H9 (cell line): ENCODE results near the gene CXorf65. TPM values are rescaled to one million over a fixed set of nuclear protein-coding genes. Genes with fewer than 3 reads are reported as not detected.

ENCODE experiments used
- DNase-seq: peaks from one replicate; pipeline ENCODE4 v3.0.0-alpha.2; 2017
- H2AFZ ChIP-seq: one replicate; pipeline ENCODE4 v1.6.1; 2013; ENCODE audit warnings: mild to moderate bottlenecking, low read length, control low read depth, moderate library complexity
- H2AK5ac ChIP-seq: 2 replicates; pipeline ENCODE4 v1.6.1; 2013; ENCODE audit warnings: low read length, control low read depth, mixed read lengths; ENCODE audit not compliant: insufficient read length
- H2BK120ac ChIP-seq: one replicate; pipeline ENCODE4 v1.6.1; 2013; ENCODE audit warnings: low read depth, mild to moderate bottlenecking, low read length, control low read depth, inconsistent platforms; ENCODE audit not compliant: poor library complexity, severe bottlenecking
- H2BK12ac ChIP-seq: 2 replicates; pipeline ENCODE4 v1.6.1; 2013; ENCODE audit warnings: low read length, control low read depth, mixed read lengths, low read depth; ENCODE audit not compliant: insufficient read length
- H2BK15ac ChIP-seq: 2 replicates; pipeline ENCODE4 v1.6.1; 2013; ENCODE audit warnings: low read depth, low read length, control low read depth
- H2BK20ac ChIP-seq: one replicate; pipeline ENCODE4 v1.6.1; 2013; ENCODE audit warnings: low read depth, mild to moderate bottlenecking, low read length, control low read depth, inconsistent platforms; ENCODE audit not compliant: poor library complexity, severe bottlenecking
- H2BK5ac ChIP-seq: 2 replicates; pipeline ENCODE4 v1.6.1; 2013; ENCODE audit warnings: low read length, control low read depth, mixed read lengths; ENCODE audit not compliant: insufficient read length
- H3K14ac ChIP-seq: 2 replicates; pipeline ENCODE4 v1.6.1; 2013; ENCODE audit warnings: low read length, control low read depth; ENCODE audit not compliant: insufficient read depth
- H3K18ac ChIP-seq: 2 replicates; pipeline ENCODE4 v1.6.1; 2013; ENCODE audit warnings: low read depth, mild to moderate bottlenecking, mixed read lengths, low read length, control low read depth; ENCODE audit not compliant: insufficient read length
- H3K23ac ChIP-seq: 2 replicates; pipeline ENCODE4 v1.6.1; 2013; ENCODE audit warnings: low read length, control low read depth, mixed read lengths, low read depth; ENCODE audit not compliant: insufficient read length
- H3K23me2 ChIP-seq: 2 replicates; pipeline ENCODE4 v1.6.1; 2013; ENCODE audit warnings: low read depth, mild to moderate bottlenecking, mixed read lengths, low read length, control low read depth; ENCODE audit not compliant: insufficient read length, poor library complexity, severe bottlenecking
- H3K27ac ChIP-seq: 2 replicates; pipeline ENCODE4 v1.5.1; 2013; ENCODE audit warnings: low read length, control low read depth, mixed read lengths, low read depth; ENCODE audit not compliant: insufficient read length
- H3K27me3 ChIP-seq: 2 replicates; pipeline ENCODE4 v1.6.1; 2013; ENCODE audit warnings: low read length, control low read depth, inconsistent platforms; ENCODE audit not compliant: insufficient read depth
- H3K4ac ChIP-seq: 2 replicates; pipeline ENCODE4 v1.6.1; 2013; ENCODE audit warnings: low read depth, mild to moderate bottlenecking, control low read depth, inconsistent platforms, low read length, moderate library complexity
- H3K4me1 ChIP-seq: 2 replicates; pipeline ENCODE4 v1.6.1; 2013; ENCODE audit warnings: low read length, control low read depth, inconsistent platforms; ENCODE audit not compliant: insufficient read depth
- H3K4me2 ChIP-seq: 2 replicates; pipeline ENCODE4 v1.6.1; 2013; ENCODE audit warnings: low read length, control low read depth, mixed read lengths; ENCODE audit not compliant: insufficient read length, insufficient read depth
- H3K56ac ChIP-seq: 2 replicates; pipeline ENCODE4 v1.6.1; 2013; ENCODE audit warnings: low read depth, mild to moderate bottlenecking, mixed read lengths, low read length, control low read depth; ENCODE audit not compliant: insufficient read length
- H3K79me1 ChIP-seq: 2 replicates; pipeline ENCODE4 v1.6.1; 2013; ENCODE audit warnings: low read depth, mild to moderate bottlenecking, moderate library complexity, low read length, control low read depth, inconsistent platforms; ENCODE audit not compliant: insufficient read depth, poor library complexity, severe bottlenecking
- H3K79me2 ChIP-seq: 2 replicates; pipeline ENCODE4 v1.6.1; 2013; ENCODE audit warnings: low read length, control low read depth, inconsistent platforms; ENCODE audit not compliant: insufficient read depth
- H3K9ac ChIP-seq: 2 replicates; pipeline ENCODE4 v1.6.1; 2013; ENCODE audit warnings: low read length, control low read depth, mixed read lengths; ENCODE audit not compliant: insufficient read length; ENCODE audit errors: extremely low read depth
- H3K9me3 ChIP-seq: one replicate; pipeline ENCODE4 v1.6.1; 2013; ENCODE audit warnings: low read depth, low read length, inconsistent platforms; ENCODE audit not compliant: control insufficient read depth
- H3T11ph ChIP-seq: one replicate; pipeline ENCODE4 v1.6.1; 2013; ENCODE audit warnings: mild to moderate bottlenecking, low read length, control low read depth, inconsistent platforms
- H4K20me1 ChIP-seq: one replicate; pipeline ENCODE4 v1.6.1; 2013; ENCODE audit not compliant: control insufficient read depth, insufficient read length, insufficient read depth
- H4K5ac ChIP-seq: 2 replicates; pipeline ENCODE4 v1.6.1; 2013; ENCODE audit warnings: low read depth, mild to moderate bottlenecking, mixed read lengths, low read length, control low read depth; ENCODE audit not compliant: insufficient read length
- H4K8ac ChIP-seq: replicated peaks from 2 replicates; pipeline ENCODE4 v1.6.1; 2013; ENCODE audit warnings: low read length, control low read depth, mixed read lengths, low read depth; ENCODE audit not compliant: insufficient read length
- H4K91ac ChIP-seq: 2 replicates; pipeline ENCODE4 v1.6.1; 2013; ENCODE audit warnings: low read depth, mild to moderate bottlenecking, moderate library complexity, mixed read lengths, low read length, control low read depth; ENCODE audit not compliant: insufficient read length
- H3K27ac Mint-ChIP-seq, 3 experiments: 2 replicates in 2 of 3; 3 replicates in 1 of 3; pipeline ENCODE4 v1.8.0; 2020 to 2021; ENCODE audit warnings: mixed read lengths in 3 of 3, mild to moderate bottlenecking in 1 of 3, moderate library complexity in 1 of 3
- H3K27me3 Mint-ChIP-seq: 2 replicates; pipeline ENCODE4 v1.8.0; 2021; ENCODE audit warnings: low read depth, mild to moderate bottlenecking, moderate library complexity, mixed read lengths
- H3K36me3 Mint-ChIP-seq, 3 experiments: 2 replicates in 2 of 3; 3 replicates in 1 of 3; pipeline ENCODE4 v1.8.0; 2020 to 2021; ENCODE audit warnings: low read depth in 3 of 3, mixed read lengths in 3 of 3; ENCODE audit not compliant: insufficient read depth in 1 of 3
- H3K4me1 Mint-ChIP-seq, 2 experiments: 2 replicates each; pipeline ENCODE4 v1.8.0; 2020; ENCODE audit warnings: mixed read lengths in 2 of 2
- H3K4me3 Mint-ChIP-seq, 2 experiments: 2 replicates in 1 of 2; 3 replicates in 1 of 2; pipeline ENCODE4 v1.8.0; 2020 to 2021; ENCODE audit warnings: mild to moderate bottlenecking in 2 of 2, mixed read lengths in 2 of 2, moderate library complexity in 1 of 2
- H3K9me3 Mint-ChIP-seq, 2 experiments: 2 replicates in 1 of 2; 3 replicates in 1 of 2; pipeline ENCODE4 v1.8.0; 2020; ENCODE audit warnings: mild to moderate bottlenecking in 2 of 2, mixed read lengths in 2 of 2, moderate library complexity in 1 of 2
- WGBS: extraction: QIAGEN DNeasy Blood & Tissue Kit; methylation state at CpG from one replicate; pipeline ENCODE4 v1.1.7; 2013; ENCODE audit warnings: missing lambda C conversion rate, low lambda C conversion rate, mixed read lengths; ENCODE audit not compliant: insufficient read length; ENCODE audit errors: extremely low coverage; 5-methylcytosine and 5-hydroxymethylcytosine counted together
- total RNA-seq: library from RNA; stranded (reverse); gene quantifications from 2 replicates; pipeline ENCODE4 v1.2.1, GENCODE V29; 2021
- TF ChIP-seq, protein P1 (sequence below): fragments of 200-600 bp; sonication (generic); conservative IDR thresholded peaks from 3 replicates; pipeline ENCODE4 v1.8.0; 2021; ENCODE audit warnings: antibody characterized with exemption, mild to moderate bottlenecking

The CXorf65 gene
- total RNA-seq, 1 experiment from 2014 or later: not detected

DNA sequence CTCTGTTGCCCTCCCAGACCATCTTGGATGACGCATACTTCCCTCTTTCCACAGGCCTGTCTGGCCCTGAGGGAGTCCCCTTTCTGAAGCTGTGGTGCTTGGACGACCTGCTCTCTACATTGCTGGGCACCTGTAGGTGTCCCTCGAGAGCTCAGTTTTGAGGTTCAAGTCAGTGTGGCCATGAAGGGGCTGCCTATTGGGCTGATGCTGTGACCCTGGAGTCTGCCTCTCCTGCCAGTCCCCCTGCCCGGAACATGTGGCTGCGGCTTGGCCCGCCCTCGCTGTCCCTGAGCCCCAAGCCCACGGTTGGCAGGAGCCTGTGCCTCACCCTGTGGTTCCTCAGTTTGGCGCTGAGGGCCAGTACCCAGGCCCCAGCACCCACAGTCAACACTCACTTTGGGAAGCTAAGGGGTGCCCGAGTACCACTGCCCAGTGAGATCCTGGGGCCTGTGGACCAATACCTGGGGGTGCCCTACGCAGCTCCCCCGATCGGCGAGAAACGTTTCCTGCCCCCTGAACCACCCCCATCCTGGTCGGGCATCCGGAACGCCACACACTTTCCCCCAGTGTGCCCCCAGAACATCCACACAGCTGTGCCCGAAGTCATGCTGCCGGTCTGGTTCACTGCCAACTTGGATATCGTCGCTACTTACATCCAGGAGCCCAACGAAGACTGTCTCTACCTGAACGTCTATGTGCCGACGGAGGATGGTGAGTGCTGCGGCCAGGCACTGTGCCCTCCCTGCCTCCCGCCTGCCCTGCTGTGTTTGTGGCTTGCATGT lies 41.1 kb upstream of the CXorf65 start:
- H3K36me3 Mint-ChIP-seq: peaks cover 6 to 16% (median 10%) of the 10 kb centered on the region in 3 experiments; a peak in 4 of 7 replicates
- H3K4ac ChIP-seq: no peak overlapping the region
- no peak for DNase-seq
- peaks cover 27% of the 10 kb centered on the region for H3K9me3 ChIP-seq
- H3K27ac ChIP-seq: no peak overlapping the region
- H3K23me2 ChIP-seq: peaks cover 6% of the 10 kb centered on the region
- peaks cover 15 to 19% of the 10 kb centered on the region in 2 experiments for H3K4me1 Mint-ChIP-seq
- no peak overlapping the region for H3K4me2 ChIP-seq
- H3K56ac ChIP-seq: no peak overlapping the region
- no peak overlapping the region; the same call in 1 of the 2 replicates for H3K14ac ChIP-seq
- no peak overlapping the region for H4K5ac ChIP-seq
- no peak overlapping the region for H4K8ac ChIP-seq
- no peak overlapping the region for H2BK20ac ChIP-seq
- TF ChIP-seq, protein P1, sequence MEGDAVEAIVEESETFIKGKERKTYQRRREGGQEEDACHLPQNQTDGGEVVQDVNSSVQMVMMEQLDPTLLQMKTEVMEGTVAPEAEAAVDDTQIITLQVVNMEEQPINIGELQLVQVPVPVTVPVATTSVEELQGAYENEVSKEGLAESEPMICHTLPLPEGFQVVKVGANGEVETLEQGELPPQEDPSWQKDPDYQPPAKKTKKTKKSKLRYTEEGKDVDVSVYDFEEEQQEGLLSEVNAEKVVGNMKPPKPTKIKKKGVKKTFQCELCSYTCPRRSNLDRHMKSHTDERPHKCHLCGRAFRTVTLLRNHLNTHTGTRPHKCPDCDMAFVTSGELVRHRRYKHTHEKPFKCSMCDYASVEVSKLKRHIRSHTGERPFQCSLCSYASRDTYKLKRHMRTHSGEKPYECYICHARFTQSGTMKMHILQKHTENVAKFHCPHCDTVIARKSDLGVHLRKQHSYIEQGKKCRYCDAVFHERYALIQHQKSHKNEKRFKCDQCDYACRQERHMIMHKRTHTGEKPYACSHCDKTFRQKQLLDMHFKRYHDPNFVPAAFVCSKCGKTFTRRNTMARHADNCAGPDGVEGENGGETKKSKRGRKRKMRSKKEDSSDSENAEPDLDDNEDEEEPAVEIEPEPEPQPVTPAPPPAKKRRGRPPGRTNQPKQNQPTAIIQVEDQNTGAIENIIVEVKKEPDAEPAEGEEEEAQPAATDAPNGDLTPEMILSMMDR: no peak
- no peak overlapping the region for H2AK5ac ChIP-seq
- no CpG with 5 or more reads among the region's 28 CpGs for WGBS
- no peak overlapping the region for H3K23ac ChIP-seq
- no peaks in the 10 kb centered on the region for H3K79me1 ChIP-seq
- no peak overlapping the region for H2AFZ ChIP-seq
- H3K27me3 ChIP-seq: no peaks in the 10 kb centered on the region
- no peak overlapping the region for H4K91ac ChIP-seq
- H2BK120ac ChIP-seq: no peak overlapping the region
- no peak overlapping the region for H3K9ac ChIP-seq
- H3K79me2 ChIP-seq: no peaks in the 10 kb centered on the region
- peaks cover 2% of the 10 kb centered on the region for H4K20me1 ChIP-seq
- H3K27me3 Mint-ChIP-seq: peaks cover 6% of the 10 kb centered on the region
- no peak overlapping the region for H3T11ph ChIP-seq
- peaks cover 56 to 81% of the 10 kb centered on the region in 2 experiments for H3K9me3 Mint-ChIP-seq
- H2BK12ac ChIP-seq: no peak overlapping the region
- H2BK5ac ChIP-seq: no peak overlapping the region
- no peak overlapping the region for H3K27ac Mint-ChIP-seq
- H3K4me1 ChIP-seq: no peaks in the 10 kb centered on the region; the same call in 1 of the 2 replicates
- no peak overlapping the region for H2BK15ac ChIP-seq
- H3K4me3 Mint-ChIP-seq: no peak overlapping the region
- no peak overlapping the region for H3K18ac ChIP-seq
